LNCaP clone FGC (cell line): Measurements from ENCODE around the gene CS.
A peak's percentile ranks its signal among the peaks of the same experiment; 100 is the strongest.
"Not testable (repeated sequence)": the region's sequence is repeated elsewhere in the genome, so short reads cannot be mapped to it uniquely, and the experiment has no call there.

Experiments
- DNase-seq: peaks from one replicate; pipeline ENCODE4 v3.0.0-alpha.2; 2011; ENCODE audit warnings: low read depth
- H3K4me3 ChIP-seq: 2 replicates; pipeline ENCODE4 v1.5.1; 2011; ENCODE audit warnings: mild to moderate bottlenecking, low read depth, low read length, control low read depth
- CTCF ChIP-seq: IDR thresholded peaks from 2 replicates; pipeline ENCODE4 v1.5.1; 2012; ENCODE audit warnings: mild to moderate bottlenecking; ENCODE audit not compliant: control insufficient read depth, insufficient read depth; ENCODE audit errors: extremely low read depth

The CS gene

DNA sequence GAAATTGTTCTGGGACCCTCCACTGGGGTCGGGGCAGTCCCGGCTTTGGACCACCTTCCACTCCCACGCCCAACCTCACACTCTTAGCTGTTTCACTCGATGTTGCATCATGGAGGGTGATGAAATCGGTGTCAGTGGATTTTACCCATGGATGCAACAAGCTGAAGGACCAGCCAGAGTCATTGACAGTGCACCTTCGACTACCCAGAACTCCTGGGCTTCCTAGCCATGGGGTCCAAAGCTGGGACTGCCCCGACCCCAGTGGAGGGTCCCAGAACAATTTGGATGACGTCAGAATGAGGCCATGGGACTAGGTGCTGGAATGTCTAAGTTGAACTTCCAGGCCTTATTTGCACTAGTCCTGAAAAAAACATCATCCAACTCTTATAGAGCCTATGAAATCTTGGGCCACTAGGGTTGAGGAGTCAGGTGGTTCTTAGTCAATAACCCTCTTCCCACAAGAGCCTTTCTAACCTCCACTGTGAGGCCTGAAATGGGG is 37.7 kb upstream of the CS start:
- no peak for DNase-seq
- TF ChIP-seq CTCF, result no peak
- no peak overlapping the region for H3K4me3 ChIP-seq

DNA sequence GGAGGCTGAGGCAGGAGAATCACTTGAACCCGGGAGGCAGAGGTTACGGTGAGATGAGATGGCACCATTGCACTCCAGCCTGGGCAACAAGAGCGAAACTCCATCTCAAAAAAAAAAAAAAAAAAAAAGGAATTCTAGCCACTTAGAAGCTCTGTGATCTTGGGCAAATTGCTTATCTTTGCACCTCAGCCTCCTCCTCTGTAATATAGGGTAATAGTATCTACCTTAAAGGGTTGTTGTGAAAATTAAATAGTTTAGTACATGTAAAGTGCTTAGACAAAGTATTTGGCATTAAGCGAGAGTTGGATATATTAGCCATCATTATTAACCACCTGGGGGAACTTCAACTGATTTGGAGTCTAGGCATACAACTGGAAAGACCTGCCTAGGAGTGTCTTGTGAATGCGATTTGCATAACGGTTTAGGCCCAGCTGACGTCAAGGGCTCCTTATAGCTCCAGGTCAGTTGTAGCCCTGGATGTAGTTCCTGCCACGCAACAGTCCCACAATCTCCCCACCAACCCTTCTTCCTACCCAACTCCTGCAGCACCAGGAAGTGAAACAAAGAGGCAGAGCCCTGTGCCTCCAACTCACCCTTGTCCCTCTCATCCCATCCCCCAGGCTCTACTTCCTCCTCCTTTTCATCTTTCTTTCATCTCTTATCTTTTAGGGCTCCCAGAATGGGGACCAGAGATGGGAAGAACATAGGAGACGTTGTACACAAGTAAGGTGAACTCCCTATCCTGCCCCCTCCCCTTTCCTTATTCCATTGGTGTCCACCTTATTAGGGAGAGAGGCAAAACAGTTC is 36.4 kb upstream of the CS start:
- TF ChIP-seq CTCF, result no peak
- DNase-seq, result no peak
- H3K4me3 ChIP-seq, result no peak overlapping the region

DNA sequence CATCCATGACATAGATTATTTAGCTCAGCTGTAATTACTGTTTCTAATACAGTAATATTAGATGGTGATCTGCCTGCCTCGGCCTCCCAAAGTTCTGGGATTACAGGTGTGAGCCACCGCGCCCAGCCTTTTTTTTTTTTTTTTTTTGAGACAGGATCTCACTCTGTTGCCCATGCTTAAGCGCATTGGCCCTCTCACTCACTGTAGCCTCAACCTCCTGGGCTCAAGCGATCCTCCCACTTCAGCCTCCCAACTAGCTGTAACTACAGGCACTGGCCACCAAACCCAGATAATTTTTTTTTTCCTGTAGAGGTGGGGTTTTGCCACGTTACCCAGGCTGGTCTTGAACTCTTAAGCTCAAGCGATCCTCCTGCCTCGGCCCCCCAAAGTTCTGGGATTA is 35.4 kb upstream of the CS start:
- DNase-seq, result not testable (repeated sequence)

DNA sequence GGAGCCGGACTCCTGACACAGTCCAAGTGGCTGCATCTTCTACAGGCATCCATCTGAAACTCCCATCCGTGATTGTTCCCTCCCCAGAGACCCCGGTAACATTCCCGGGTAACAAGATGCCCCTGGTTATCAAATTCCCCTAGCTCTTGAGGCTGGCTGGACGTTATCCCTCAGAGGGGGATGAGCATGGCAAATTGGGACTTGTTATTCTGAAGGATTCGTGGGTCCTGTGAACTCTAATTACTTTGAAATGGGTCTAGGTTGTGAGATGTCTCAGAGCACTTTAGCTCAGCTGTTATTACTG is 34.3 kb upstream of the CS start:
- DNase-seq, result no peak
- TF ChIP-seq CTCF, result no peak
- H3K4me3 ChIP-seq, result peak overlapping the region; percentile 95

More for the DNA sequence above, 35.4 kb upstream of the CS start:
- H3K4me3 ChIP-seq, result not testable (repeated sequence)

GRCh38 chr12:56333679-56334489 is 33.8 kb upstream of the CS start, which contains the start of gene PAN2:
Gene PAN2 (minus strand): TSS chr12:56334000. CDS start chr12:56333094, 906 bp downstream.
- peak; percentile 95 for DNase-seq
- H3K4me3 ChIP-seq, result peak within 1 kb of the TSS; percentile 95
- peak; percentile 27; the same call in 1 of the 2 replicates for TF ChIP-seq CTCF

DNA sequence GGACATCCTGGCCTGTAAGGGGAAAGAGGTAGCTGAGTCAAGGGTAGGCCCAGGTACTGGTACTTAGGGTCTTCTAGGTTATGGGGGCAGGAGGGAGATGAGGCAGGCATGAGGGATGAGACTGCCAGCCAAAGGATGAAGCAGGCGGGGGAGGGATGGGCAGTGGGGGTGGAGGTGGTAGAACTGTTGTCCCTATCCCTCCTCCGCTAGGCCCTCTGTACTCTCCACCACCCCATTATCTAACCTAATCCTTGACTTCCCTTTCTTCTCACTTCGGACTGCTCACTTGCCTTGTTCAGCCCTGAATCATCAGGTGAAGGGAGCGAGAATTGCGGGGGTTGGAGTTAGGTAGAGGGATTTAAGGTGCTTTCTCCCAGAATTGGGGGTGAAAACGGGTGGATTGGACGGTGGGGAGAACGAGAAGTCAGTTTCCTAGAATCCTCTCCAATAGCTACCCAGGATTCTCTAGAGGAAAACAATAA is 33.1 kb upstream of the CS start:
- H3K4me3 ChIP-seq, result peak overlapping the region; percentile 95
- no peak for TF ChIP-seq CTCF
- DNase-seq, result no peak

GRCh38 chr12:56332512-56333196 is 32.5 kb upstream of the CS start:
- peak overlapping the region; percentile 95 for H3K4me3 ChIP-seq
- TF ChIP-seq CTCF, result no peak

More at GRCh38 chr12:56332512-56333196, 32.5 kb upstream of the CS start:
- DNase-seq, result no peak
